IgD-negative memory B cell (primary cell): Measurements from ENCODE around the gene ELOVL7. TPM values are rescaled to one million over a fixed set of nuclear protein-coding genes. Genes with fewer than 3 reads are reported as not detected.
A peak's percentile ranks its signal among the peaks of the same experiment; 100 is the strongest.
"Not testable (repeated sequence)": the region's sequence is repeated elsewhere in the genome, so short reads cannot be mapped to it uniquely, and the experiment has no call there.

Experiments
- H3K27ac Mint-ChIP-seq, 3 donors: one replicate each; pipeline ENCODE4 v1.8.0; 2020 to 2022; ENCODE audit warnings: mild to moderate bottlenecking in 3 of 3, mixed read lengths in 3 of 3, moderate library complexity in 1 of 3
- H3K27me3 Mint-ChIP-seq: one replicate; pipeline ENCODE4 v1.8.0; 2021; ENCODE audit warnings: mixed read lengths
- H3K36me3 Mint-ChIP-seq: one replicate; pipeline ENCODE4 v1.8.0; 2020; ENCODE audit warnings: mild to moderate bottlenecking, mixed read lengths
- H3K4me1 Mint-ChIP-seq, 3 donors: one replicate each; pipeline ENCODE4 v1.8.0; 2020 to 2022; ENCODE audit warnings: mixed read lengths in 3 of 3, mild to moderate bottlenecking in 1 of 3
- H3K4me3 Mint-ChIP-seq, 4 donors: one replicate each; pipeline ENCODE4 v1.8.0; 2020 to 2022; ENCODE audit warnings: mild to moderate bottlenecking in 4 of 4, mixed read lengths in 4 of 4, moderate library complexity in 3 of 4
- H3K9me3 Mint-ChIP-seq, 3 donors: one replicate each; pipeline ENCODE4 v1.8.0; 2020 to 2021; ENCODE audit warnings: mixed read lengths in 3 of 3, mild to moderate bottlenecking in 1 of 3
- polyA plus RNA-seq: library from polyadenylated mRNA; unstranded; fragments of 300-500 nt; fragmentation: Illumina TruSeq; gene quantifications from one replicate; pipeline ENCODE4 v1.2.3, GENCODE V29; 2021

Gene ELOVL7
- polyA plus RNA-seq, 1 donor from 2014 or later, result 0.90 TPM

DNA sequence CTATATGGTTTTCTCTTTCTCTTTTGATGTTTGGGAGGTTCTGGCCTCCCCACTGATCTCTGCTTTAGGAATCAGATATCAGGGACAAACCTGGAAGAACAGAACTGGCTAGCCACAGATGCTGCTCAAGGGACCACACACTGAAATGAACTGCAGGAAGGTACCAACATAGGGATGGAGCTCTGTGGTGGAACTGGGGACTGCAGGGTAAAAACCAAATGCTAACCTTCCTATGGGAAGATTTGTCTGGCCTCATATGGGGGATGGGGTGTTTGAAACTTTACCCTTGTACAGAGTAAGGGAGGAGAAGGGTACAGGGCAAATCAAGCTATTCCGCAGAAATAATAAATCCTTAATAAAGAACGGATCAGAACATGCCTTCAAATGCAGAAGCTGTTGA, 49.4 kb downstream of the ELOVL7 start:
- peaks cover 11% of the 10 kb centered on the region for H3K27me3 Mint-ChIP-seq
- no peaks in the 10 kb centered on the region for H3K36me3 Mint-ChIP-seq
- no peak overlapping the region for H3K27ac Mint-ChIP-seq
- no peaks in the 10 kb centered on the region for H3K4me1 Mint-ChIP-seq
- no peak overlapping the region for H3K4me3 Mint-ChIP-seq
- H3K9me3 Mint-ChIP-seq, result no peaks in the 10 kb centered on the region

DNA sequence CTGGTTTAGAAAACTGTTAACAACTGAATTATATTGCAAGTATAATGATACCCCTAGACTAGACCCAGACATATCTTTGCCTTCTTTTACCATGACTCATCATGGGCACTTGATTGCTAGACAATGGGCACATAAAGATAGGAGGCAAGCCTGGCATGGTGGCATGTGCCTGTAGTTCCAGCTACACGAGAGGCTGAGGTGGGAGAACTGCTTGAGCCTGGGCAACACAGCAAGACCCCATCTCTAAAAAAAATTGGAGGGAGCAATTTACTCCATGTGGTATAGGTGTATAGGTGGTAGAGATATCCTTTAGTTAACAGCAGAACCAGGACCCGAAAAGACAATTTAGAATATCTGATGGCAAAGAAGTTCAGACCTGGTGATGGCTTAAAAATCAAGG, 51.6 kb downstream of the ELOVL7 start:
- Mint-ChIP-seq H3K4me1 (no peaks in the 10 kb centered on the region), H3K4me3 (no peak overlapping the region), H3K27me3 (peaks cover 8% of the 10 kb centered on the region), H3K9me3 (no peaks in the 10 kb centered on the region), H3K36me3 (no peaks in the 10 kb centered on the region), H3K27ac (no peak overlapping the region)

DNA sequence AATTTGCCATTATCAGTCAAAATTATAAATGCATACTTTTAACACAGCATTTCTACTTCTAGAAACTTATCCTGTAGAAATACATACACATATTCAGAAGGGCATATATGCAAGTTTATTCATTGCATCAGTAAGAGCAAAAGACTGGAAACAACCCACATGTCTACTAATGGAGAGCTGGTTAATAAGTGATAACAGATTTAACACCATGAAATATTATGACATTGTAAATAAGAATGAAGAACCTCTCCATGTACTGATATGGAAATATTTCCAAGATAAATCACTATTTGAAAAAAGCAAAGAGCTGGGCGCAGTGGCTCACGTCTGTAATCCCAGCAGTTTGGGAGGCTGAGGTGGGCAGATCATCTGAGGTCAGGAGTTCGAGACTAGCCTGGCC, 54.5 kb downstream of the ELOVL7 start:
- H3K36me3 Mint-ChIP-seq, result no peaks in the 10 kb centered on the region
- H3K4me1 Mint-ChIP-seq, result peaks cover 0 to 2% (median 0%) of the 10 kb centered on the region in 3 donors
- H3K9me3 Mint-ChIP-seq, result peaks cover 0 to 1% (median 0%) of the 10 kb centered on the region in 3 donors
- peaks cover 7% of the 10 kb centered on the region for H3K27me3 Mint-ChIP-seq
- H3K4me3 Mint-ChIP-seq, result no peak overlapping the region
- H3K27ac Mint-ChIP-seq, result no peak overlapping the region

DNA sequence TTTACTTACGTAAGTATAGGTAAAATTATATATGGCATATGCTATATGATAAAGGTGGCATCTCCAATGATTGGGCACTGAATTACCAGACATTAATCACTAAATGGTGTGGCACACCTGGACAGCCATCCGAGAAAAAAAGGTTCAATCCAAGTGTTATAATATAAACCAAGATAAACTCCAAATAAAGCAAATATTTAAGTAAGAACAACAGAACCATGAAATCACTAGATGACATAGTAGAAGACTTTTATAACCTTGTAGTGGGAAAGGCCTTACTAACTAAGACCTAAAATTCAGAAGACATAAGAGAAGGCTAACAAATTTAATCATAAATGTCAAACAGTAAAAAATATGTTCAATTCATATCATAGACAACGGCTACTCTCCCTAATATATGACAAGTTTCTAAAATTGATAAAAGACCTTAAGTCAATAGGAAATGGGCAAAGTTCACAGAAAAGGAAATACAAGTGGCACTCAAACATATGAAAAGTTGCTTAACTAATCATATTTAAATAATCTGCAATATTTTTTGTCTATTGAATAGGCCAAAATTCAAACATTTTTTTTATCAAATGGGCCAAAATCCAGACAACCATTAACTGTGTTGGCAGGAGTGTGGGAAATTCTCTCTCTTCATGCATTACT, 55.1 kb downstream of the ELOVL7 start:
- peaks cover 0 to 1% (median 0%) of the 10 kb centered on the region in 3 donors for H3K9me3 Mint-ChIP-seq
- H3K27me3 Mint-ChIP-seq, result peaks cover 7% of the 10 kb centered on the region
- H3K4me3 Mint-ChIP-seq, result no peak overlapping the region
- no peak overlapping the region for H3K27ac Mint-ChIP-seq
- no peaks in the 10 kb centered on the region for H3K36me3 Mint-ChIP-seq
- H3K4me1 Mint-ChIP-seq, result peaks cover 0 to 2% (median 0%) of the 10 kb centered on the region in 3 donors

DNA sequence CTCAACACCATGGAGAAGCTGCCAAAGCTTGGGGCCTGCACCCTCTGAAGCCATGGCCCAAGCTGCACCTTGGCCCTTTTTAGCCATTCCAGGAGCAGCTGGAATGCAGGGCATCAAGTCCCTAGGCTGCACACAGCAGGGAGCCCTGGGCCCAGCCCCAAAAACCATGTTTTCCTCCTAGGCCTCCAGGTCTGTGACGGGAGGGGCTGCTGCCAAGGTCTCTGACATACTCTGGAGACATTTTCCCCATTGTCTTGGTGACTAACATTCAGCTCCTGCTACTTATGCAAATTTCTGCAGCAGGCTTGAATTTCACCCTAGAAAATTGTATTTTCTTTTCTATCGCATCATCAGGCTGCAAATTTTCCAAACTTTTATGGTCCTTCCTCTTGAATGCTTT, 64.6 kb downstream of the ELOVL7 start:
- Mint-ChIP-seq H3K27me3 (peaks cover 3% of the 10 kb centered on the region), H3K4me3 (no peak overlapping the region), H3K4me1 (no peaks in the 10 kb centered on the region), H3K36me3 (no peaks in the 10 kb centered on the region), H3K9me3 (peaks cover 0 to 3% (median under 1%) of the 10 kb centered on the region in 3 donors), H3K27ac (no peak overlapping the region)

DNA sequence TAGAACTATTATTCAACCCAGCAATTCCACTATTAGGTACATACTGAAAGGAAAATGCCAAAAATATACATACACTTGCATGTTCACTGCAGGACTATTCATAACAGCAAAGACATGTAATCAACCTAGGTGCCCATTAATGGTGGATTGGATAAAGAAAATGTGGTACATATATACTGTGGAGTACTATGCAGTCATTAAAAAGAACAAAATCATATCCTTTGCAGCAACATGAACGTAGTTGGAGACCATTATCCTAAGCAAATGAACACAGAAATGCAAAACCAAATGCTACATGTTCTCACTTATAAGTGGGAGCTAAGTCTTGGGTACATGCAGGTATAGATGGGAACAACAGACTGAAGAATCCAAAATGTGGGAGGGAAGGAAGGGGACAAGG, 67.7 kb downstream of the ELOVL7 start:
- Mint-ChIP-seq H3K36me3 (no peaks in the 10 kb centered on the region), H3K27me3 (peaks cover 3% of the 10 kb centered on the region), H3K27ac (no peak overlapping the region), H3K9me3 (peaks cover 0 to 8% (median 6%) of the 10 kb centered on the region in 3 donors), H3K4me1 (no peaks in the 10 kb centered on the region), H3K4me3 (no peak overlapping the region)

DNA sequence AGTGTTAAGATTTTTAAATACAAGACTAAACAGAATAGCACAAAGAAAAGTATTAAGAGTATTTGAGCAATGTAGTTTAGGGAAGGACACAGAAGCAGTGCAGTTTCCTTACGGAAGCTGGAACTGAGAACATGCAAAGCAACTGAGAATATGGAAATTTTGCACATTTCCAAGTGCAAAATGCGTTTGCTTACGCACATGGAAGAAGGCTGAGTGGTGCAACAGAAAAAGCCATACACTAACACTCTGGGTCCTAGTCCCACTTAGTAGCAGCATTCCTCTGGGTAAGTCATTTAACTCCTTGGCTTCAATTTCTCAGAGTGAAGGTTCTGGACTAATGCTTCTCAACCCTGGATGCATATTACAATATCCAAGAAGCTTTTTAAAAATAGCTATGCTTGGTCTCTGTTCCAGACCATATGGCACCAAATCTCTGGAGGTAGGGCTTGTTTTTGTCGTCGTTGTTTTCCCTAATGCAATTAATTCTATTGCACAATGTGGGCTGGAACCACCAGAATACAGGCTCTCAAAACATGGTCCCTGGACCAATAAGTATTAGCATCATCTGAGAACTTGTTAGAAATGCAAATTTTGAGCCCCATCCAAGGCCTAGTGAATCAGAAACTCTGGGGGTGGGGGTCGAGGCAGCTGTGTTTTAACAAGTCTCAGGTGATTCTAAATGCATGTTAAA, 78.9 kb downstream of the ELOVL7 start:
- Mint-ChIP-seq H3K27ac (no peak overlapping the region), H3K9me3 (peaks cover 0 to under 1% (median 0%) of the 10 kb centered on the region in 3 donors), H3K36me3 (no peaks in the 10 kb centered on the region), H3K4me1 (no peaks in the 10 kb centered on the region), H3K4me3 (no peak overlapping the region), H3K27me3 (no peaks in the 10 kb centered on the region)

DNA sequence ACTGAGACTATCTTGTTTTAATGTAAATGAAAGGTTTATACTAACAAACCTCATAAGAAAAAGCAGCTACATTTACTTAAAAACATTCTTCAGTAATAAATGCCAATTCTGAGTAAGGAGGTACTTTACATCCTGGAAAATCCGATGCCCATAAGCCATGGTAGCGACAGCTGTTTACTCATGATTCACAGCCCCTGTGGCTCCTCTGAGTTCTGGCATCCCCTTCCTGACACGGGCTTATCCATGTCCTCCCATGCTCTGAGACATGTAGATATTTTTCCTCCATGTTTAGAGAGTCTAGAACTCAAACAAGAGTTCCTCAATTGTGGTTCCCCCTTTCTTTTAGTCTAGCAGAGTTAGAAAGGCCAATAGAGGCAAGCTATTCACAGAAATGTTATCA, 81.0 kb downstream of the ELOVL7 start:
- H3K4me3 Mint-ChIP-seq, result no peak overlapping the region
- H3K27me3 Mint-ChIP-seq, result no peaks in the 10 kb centered on the region
- H3K27ac Mint-ChIP-seq, result no peak overlapping the region
- no peaks in the 10 kb centered on the region for H3K4me1 Mint-ChIP-seq
- H3K9me3 Mint-ChIP-seq, result peaks cover 0 to 1% (median 0%) of the 10 kb centered on the region in 3 donors
- H3K36me3 Mint-ChIP-seq, result peaks cover 1% of the 10 kb centered on the region

DNA sequence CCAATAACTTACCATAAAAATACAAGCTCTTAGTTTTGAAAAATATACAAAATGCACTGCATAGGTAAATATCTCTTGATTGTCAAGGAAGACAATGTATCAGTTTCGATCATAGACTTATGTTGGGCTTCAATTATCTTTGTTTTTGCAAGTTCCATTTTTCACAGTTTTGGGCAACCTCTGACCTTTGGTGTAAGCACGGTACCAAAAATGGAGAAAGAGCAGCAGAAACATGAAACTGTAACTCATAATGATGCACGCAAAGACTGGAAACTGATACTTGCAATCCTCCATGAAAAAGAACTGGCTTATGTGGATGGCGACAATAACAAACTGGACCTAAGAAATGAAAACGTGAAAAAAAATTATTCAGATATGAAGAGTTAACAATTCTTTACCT, 89.6 kb downstream of the ELOVL7 start:
- Mint-ChIP-seq H3K9me3 (peaks cover 0 to 2% (median 0%) of the 10 kb centered on the region in 3 donors), H3K4me1 (no peaks in the 10 kb centered on the region), H3K27me3 (peaks cover 6% of the 10 kb centered on the region), H3K36me3 (no peaks in the 10 kb centered on the region), H3K4me3 (no peak overlapping the region), H3K27ac (no peak overlapping the region)

DNA sequence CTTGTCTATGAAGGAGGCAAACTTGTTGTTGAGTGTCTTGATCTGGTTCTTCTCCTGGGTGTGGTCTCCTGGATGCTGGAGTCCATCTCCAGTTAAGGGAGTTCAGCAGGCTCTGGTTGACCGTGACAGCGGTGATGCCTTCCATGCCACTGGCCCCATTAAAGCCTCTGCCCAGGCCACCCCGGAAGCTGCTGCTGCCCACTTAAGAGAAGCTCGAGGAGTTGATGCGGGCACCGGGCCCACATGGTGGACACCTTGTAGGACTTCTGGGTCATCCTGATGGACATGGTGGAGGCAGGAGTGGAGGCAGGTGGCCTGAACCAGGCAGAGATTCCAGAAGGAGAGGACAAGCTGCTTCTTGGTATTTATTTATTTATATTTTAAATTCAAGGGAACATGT, 99.4 kb downstream of the ELOVL7 start:
- no peak overlapping the region for H3K27ac Mint-ChIP-seq
- peaks cover 3% of the 10 kb centered on the region for H3K27me3 Mint-ChIP-seq
- no peaks in the 10 kb centered on the region for H3K4me1 Mint-ChIP-seq
- peaks cover 1% of the 10 kb centered on the region for H3K36me3 Mint-ChIP-seq
- no peak overlapping the region for H3K4me3 Mint-ChIP-seq
- H3K9me3 Mint-ChIP-seq, result peaks cover 0 to 17% (median 10%) of the 10 kb centered on the region in 3 donors

DNA sequence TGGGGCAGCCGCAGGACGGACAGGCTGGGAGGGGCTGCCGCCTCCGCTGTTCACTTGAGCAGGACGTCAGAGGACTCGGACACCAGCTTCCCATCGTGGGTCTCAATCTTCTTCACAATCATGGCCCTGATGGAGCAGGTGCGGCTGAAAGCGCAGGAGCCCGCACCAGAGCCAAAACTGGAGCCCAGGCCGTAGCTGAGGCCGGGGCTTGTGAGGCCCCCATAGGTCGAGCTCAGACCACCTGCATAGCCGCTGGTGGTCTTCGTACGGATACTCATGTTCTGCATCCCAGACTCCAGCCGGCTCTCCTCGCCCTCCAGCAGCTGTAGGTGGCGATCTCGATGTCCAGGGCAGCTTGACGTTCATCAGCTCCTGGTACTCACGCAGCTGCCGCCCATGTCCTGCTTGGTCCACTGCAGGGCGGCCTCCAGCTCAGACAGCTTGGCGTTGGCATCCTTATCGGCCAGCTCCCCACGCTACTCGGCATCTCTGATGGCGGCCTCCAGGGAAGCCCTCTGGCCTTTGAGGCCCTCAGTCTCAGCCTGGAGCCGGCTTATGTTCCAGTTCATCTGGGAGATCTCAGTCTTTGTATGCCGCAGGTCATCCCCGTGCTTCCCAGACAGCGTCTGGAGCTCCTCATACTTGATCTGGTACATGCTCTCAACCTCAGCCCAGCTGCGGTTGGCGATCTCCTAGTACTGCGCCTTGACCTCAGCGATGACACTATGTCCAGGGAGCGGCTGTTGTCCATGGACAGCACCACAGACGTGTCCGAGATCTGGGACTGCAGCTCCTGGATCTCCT, 100.4 kb downstream of the ELOVL7 start:
- peaks cover 3% of the 10 kb centered on the region for H3K27me3 Mint-ChIP-seq
- H3K4me3 Mint-ChIP-seq, result no peak overlapping the region
- peaks cover 1% of the 10 kb centered on the region for H3K36me3 Mint-ChIP-seq
- H3K27ac Mint-ChIP-seq, result no peak overlapping the region
- H3K9me3 Mint-ChIP-seq, result peaks cover 0 to 17% (median 10%) of the 10 kb centered on the region in 3 donors
- no peaks in the 10 kb centered on the region for H3K4me1 Mint-ChIP-seq

DNA sequence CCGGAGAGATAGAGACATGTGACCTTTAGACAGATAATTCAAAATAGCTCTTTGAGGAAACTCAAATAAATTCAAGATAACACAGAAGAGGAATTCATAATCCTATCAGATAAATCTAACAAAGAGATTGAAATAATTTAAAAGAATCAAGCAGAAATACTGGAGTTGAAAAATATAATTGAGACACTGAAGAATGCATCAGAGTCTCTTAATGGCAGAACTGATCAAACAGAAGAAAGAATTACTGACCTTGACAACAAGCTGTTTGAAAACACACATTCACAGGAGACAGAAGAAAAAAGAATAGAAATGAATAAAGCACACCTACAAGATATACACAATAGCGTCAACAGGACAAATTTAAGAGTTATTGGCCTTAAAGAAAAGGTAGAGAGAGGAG, 103.7 kb downstream of the ELOVL7 start:
- H3K4me3 Mint-ChIP-seq, result no peak overlapping the region
- peaks cover 1% of the 10 kb centered on the region for H3K36me3 Mint-ChIP-seq
- H3K4me1 Mint-ChIP-seq, result no peaks in the 10 kb centered on the region
- peaks cover 1% of the 10 kb centered on the region for H3K27me3 Mint-ChIP-seq
- H3K27ac Mint-ChIP-seq, result no peak overlapping the region
- peaks cover 0 to 17% (median 10%) of the 10 kb centered on the region in 3 donors for H3K9me3 Mint-ChIP-seq

DNA sequence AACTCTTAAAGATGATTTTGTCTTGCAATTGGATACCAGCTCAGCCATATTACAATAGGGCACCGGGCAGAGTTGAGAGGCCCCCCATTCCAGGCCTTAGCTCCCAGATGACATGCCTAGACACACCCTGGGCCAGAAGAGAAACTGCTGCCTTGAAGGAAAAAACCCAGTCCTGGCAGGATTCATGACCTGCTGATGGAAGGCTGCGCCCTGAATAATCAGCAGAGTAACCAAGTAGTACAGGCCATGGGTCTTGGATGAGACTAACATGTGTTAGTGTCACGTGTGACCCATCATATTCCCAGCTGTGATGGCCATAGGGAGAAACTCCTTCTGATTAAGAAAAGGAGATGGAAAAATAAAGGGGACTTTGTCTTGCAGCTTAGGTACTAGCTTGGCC, 105.1 kb downstream of the ELOVL7 start:
- Mint-ChIP-seq H3K9me3 (peaks cover 0 to 17% (median 10%) of the 10 kb centered on the region in 3 donors), H3K4me3 (no peak overlapping the region), H3K36me3 (peaks cover 1% of the 10 kb centered on the region), H3K27me3 (peaks cover 1% of the 10 kb centered on the region), H3K4me1 (no peaks in the 10 kb centered on the region), H3K27ac (peak overlapping the region in 1 of 3 donors; percentile 52)

DNA sequence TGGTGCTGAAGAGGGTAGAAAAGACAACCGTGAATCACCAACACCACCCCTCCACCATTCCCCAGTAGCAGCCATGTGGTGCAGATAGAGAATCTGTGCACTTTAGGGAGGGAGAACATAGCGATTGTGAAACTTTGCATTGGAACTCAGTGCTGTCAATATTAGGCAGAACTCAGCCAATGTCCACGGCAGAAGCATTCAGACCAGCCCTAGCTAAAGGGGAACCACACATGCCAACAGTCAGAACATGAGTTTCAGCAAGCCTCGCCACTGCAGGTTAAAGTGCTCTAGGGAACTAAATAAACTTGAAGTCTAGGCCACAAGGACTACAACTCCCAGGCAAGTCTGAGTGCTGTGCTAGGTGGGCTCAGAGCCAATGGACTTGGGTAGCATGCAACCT, 105.6 kb downstream of the ELOVL7 start:
- Mint-ChIP-seq H3K36me3 (peaks cover 1% of the 10 kb centered on the region), H3K9me3 (peaks cover 0 to 17% (median 10%) of the 10 kb centered on the region in 3 donors), H3K4me3 (no peak overlapping the region), H3K27me3 (peaks cover 1% of the 10 kb centered on the region), H3K4me1 (no peaks in the 10 kb centered on the region), H3K27ac (no peak overlapping the region)

DNA sequence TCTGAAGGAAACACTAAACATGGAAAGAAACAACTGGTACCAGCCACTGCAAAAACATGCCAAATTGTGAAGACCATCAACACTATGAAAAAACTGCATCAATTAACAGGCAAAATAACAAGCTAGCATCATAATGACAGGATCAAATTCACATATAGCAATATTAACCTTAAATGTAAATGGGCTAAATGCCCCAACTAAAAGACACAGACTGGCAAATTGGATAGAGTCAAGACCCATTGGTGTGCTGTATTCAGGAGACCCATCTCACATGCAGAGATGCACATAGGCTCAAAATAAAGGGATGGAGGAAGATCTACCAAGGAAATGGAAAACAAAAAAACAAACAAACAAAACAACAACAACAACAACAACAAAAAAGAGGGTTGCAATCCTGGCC, 113.2 kb downstream of the ELOVL7 start:
- not testable (repeated sequence) for H3K27ac Mint-ChIP-seq, H3K27me3 Mint-ChIP-seq, H3K9me3 Mint-ChIP-seq, H3K4me3 Mint-ChIP-seq, H3K36me3 Mint-ChIP-seq, H3K4me1 Mint-ChIP-seq
